AG09319 (cell line): ENCODE measurements around the gene MAN1A2.
"Not testable (repeated sequence)": the region's sequence is repeated elsewhere in the genome, so short reads cannot be mapped to it uniquely, and the experiment has no call there.

Experiments
- DNase-seq: peaks from one replicate; pipeline ENCODE4 v3.0.0-alpha.2; 2010; ENCODE audit warnings: low read depth; ENCODE audit errors: extremely low read depth
- CTCF ChIP-seq: IDR thresholded peaks from 2 replicates; pipeline ENCODE4 v1.5.1; 2011; ENCODE audit warnings: low read depth, mild to moderate bottlenecking, inconsistent platforms, low read length, moderate library complexity

Gene MAN1A2

GRCh38 chr1:117473063-117473462 is 105.8 kb downstream of the MAN1A2 start:
- no peak for TF ChIP-seq CTCF
- no peak for DNase-seq

GRCh38 chr1:117475495-117475894 is 108.2 kb downstream of the MAN1A2 start:
- DNase-seq = not testable (repeated sequence)

GRCh38 chr1:117479086-117479485 is 111.8 kb downstream of the MAN1A2 start:
- DNase-seq = no peak
- no peak for TF ChIP-seq CTCF

GRCh38 chr1:117481410-117481809 is 114.2 kb downstream of the MAN1A2 start:
- DNase-seq = no peak
- TF ChIP-seq CTCF = no peak

GRCh38 chr1:117493906-117494305 is 126.7 kb downstream of the MAN1A2 start:
- no peak for TF ChIP-seq CTCF
- DNase-seq = no peak

- no peak for TF ChIP-seq CTCF
- no peak for DNase-seq
Observed at GRCh38 chr1:117495068-117495467, 127.8 kb downstream of the MAN1A2 start.

GRCh38 chr1:117499071-117499470 is 131.8 kb downstream of the MAN1A2 start:
- TF ChIP-seq CTCF = no peak

GRCh38 chr1:117500584-117500983 is 133.3 kb downstream of the MAN1A2 start:
- no peak for DNase-seq
- no peak for TF ChIP-seq CTCF

More at GRCh38 chr1:117499071-117499470, 131.8 kb downstream of the MAN1A2 start:
- no peak for DNase-seq
